Activated CD4-positive, alpha-beta T cell treated with anti-CD3 and anti-CD28 coated beads, Interleukin-2, amount 50 U/mL, for 4 hours (primary cell): ENCODE results near the gene RRBP1.

Experiments used
- DNase-seq, 2 experiments: peaks; one replicate each; pipeline ENCODE4 v3.0.0-alpha.2; 2020

Gene RRBP1

GRCh38 chr20:17568972-17569521 lies 113.0 kb downstream of the RRBP1 start:
- DNase-seq = peak in 1 of 2 experiments; percentile 2

DNA sequence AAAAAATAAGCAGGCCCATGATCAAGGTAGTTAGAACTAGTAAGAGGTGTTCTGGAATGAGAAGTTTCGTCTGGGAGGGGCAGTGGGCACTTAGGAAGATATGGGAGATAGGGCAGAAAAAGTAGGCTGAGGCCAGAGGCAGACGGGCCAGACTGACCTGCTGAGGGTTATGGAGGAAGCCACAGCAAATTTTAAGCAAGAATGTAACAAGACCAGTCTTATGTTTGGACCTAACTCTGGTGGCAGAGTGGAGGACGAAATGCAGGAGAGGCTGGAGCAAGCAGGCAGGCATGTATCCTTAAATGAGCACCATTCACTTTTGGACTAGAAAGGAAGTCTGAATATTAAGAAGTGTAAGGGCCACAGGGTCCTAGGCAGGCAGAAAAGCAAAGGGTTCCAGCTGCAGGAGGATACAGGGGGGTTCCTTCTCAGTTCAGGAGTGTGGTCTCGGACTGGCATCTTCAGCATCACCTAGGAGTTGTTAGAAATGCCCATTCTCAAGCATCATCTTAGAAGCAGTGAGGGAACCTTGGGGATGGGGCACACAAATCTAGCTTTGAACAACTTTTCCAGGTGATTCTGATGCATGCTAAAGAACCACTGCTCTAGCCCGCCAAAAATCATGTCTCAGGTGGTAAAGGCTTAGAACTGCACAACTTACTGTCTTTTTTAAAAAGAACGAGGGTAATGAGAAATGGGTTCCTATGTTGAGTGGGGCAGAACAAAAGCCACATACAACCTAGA lies 113.8 kb downstream of the RRBP1 start:
- no peak for DNase-seq

- no peak for DNase-seq
Observed at GRCh38 chr20:17566345-17566744, 115.7 kb downstream of the RRBP1 start.

DNA sequence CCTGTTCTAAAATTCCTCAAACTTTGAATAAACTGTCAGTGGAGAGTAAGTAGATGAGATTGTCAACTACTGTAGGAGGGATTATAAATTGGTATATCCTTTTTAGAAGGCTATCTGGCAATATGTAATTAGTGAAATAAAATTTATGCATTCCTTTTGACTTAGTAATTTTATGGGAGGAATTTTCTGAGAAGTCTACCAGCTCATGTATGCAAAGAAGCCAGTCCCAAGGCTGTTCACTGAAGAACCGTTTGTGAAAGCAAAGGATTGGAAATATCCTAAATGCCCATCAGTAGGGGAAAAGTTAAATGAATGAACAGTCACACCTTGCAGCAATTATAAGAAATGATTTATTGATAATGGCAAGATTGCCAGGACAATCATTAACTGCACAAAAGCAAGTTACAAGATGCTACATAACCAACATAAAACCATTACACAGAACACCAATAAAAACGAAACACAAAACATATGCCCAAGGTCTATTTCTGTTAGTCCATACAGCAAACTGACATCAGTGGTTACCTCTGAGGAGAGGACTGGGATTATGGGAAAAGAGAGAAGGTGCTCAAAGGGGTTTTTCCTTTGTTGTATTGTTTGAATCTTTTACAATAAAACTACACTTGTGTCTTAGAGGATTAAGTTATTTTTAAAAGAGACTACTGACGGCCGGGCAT lies 116.7 kb downstream of the RRBP1 start:
- no peak for DNase-seq
